T-helper 2 cell treated with Interferon-gamma antibody and Interleukin-4, amounts not matched to agents 5 μg/mL and 100 μg/mL, for 36 hours (primary cell): Measurements from ENCODE around the gene PSMB9.

Experiments used
- DNase-seq: peaks from one replicate; pipeline ENCODE4 v3.0.0; 2021; ENCODE audit warnings: low spot score
- H3K27ac Mint-ChIP-seq: one replicate; pipeline ENCODE4 v1.8.0; 2021; ENCODE audit warnings: mild to moderate bottlenecking, mixed read lengths
- H3K27me3 Mint-ChIP-seq: one replicate; pipeline ENCODE4 v1.8.0; 2021; ENCODE audit warnings: low read depth, mixed read lengths
- H3K36me3 Mint-ChIP-seq: one replicate; pipeline ENCODE4 v1.8.0; 2021; ENCODE audit warnings: low read depth, mixed read lengths
- H3K4me1 Mint-ChIP-seq: one replicate; pipeline ENCODE4 v1.8.0; 2021; ENCODE audit warnings: low read depth, mixed read lengths
- H3K4me3 Mint-ChIP-seq: one replicate; pipeline ENCODE4 v1.8.0; 2022; ENCODE audit warnings: mild to moderate bottlenecking, moderate library complexity, mixed read lengths
- H3K9me3 Mint-ChIP-seq: one replicate; pipeline ENCODE4 v1.8.0; 2021; ENCODE audit warnings: mixed read lengths

The PSMB9 gene

GRCh38 chr6:32886681-32887383 lies 32.8 kb downstream of the PSMB9 start:
- H3K36me3 Mint-ChIP-seq: no peaks in the 10 kb centered on the region
- H3K9me3 Mint-ChIP-seq: no peaks in the 10 kb centered on the region
- no peak for DNase-seq
- H3K27me3 Mint-ChIP-seq: peaks cover 2% of the 10 kb centered on the region
- no peak overlapping the region for H3K27ac Mint-ChIP-seq
- no peak overlapping the region for H3K4me3 Mint-ChIP-seq
- no peaks in the 10 kb centered on the region for H3K4me1 Mint-ChIP-seq

GRCh38 chr6:32887616-32888015 lies 33.6 kb downstream of the PSMB9 start:
- Mint-ChIP-seq H3K36me3 (no peaks in the 10 kb centered on the region), H3K9me3 (no peaks in the 10 kb centered on the region)

GRCh38 chr6:32888576-32888975 lies 34.6 kb downstream of the PSMB9 start:
- no peak overlapping the region for H3K27ac Mint-ChIP-seq
- no peaks in the 10 kb centered on the region for H3K9me3 Mint-ChIP-seq
- H3K27me3 Mint-ChIP-seq: peaks cover 2% of the 10 kb centered on the region
- H3K36me3 Mint-ChIP-seq: no peaks in the 10 kb centered on the region
- DNase-seq: no peak
- peaks cover 2% of the 10 kb centered on the region for H3K4me1 Mint-ChIP-seq
- H3K4me3 Mint-ChIP-seq: no peak overlapping the region

More at GRCh38 chr6:32887616-32888015, 33.6 kb downstream of the PSMB9 start:
- Mint-ChIP-seq H3K4me1 (no peaks in the 10 kb centered on the region), H3K4me3 (no peak overlapping the region), H3K27me3 (peaks cover 2% of the 10 kb centered on the region), H3K27ac (no peak overlapping the region)
- no peak for DNase-seq

- Mint-ChIP-seq H3K36me3 (peaks cover 1% of the 10 kb centered on the region), H3K27me3 (peaks cover 2% of the 10 kb centered on the region), H3K27ac (no peak overlapping the region), H3K9me3 (no peaks in the 10 kb centered on the region), H3K4me3 (no peak overlapping the region), H3K4me1 (peaks cover 5% of the 10 kb centered on the region)
- no peak for DNase-seq
Measured at GRCh38 chr6:32889533-32889932, 35.5 kb downstream of the PSMB9 start.

- Mint-ChIP-seq H3K27ac (no peak overlapping the region), H3K4me3 (no peak overlapping the region), H3K9me3 (no peaks in the 10 kb centered on the region), H3K36me3 (peaks cover 6% of the 10 kb centered on the region), H3K27me3 (peaks cover 2% of the 10 kb centered on the region), H3K4me1 (peaks cover 13% of the 10 kb centered on the region)
- DNase-seq: no peak
Measured at GRCh38 chr6:32890831-32891230, 36.8 kb downstream of the PSMB9 start.

- H3K36me3 Mint-ChIP-seq: peaks cover 18% of the 10 kb centered on the region
- H3K4me3 Mint-ChIP-seq: peak overlapping the region; percentile 99
- peaks cover 36% of the 10 kb centered on the region for H3K4me1 Mint-ChIP-seq
- H3K27me3 Mint-ChIP-seq: no peaks in the 10 kb centered on the region
- peak; percentile 94 for DNase-seq
- no peaks in the 10 kb centered on the region for H3K9me3 Mint-ChIP-seq
- H3K27ac Mint-ChIP-seq: peak overlapping the region; percentile 95
Measured at GRCh38 chr6:32894085-32895005, 40.4 kb downstream of the PSMB9 start.

- no peak for DNase-seq
- Mint-ChIP-seq H3K4me1 (peaks cover 36% of the 10 kb centered on the region), H3K36me3 (peaks cover 18% of the 10 kb centered on the region), H3K27ac (peak overlapping the region; percentile 95), H3K9me3 (no peaks in the 10 kb centered on the region), H3K27me3 (no peaks in the 10 kb centered on the region), H3K4me3 (peak overlapping the region; percentile 99)
Measured at GRCh38 chr6:32895006-32895345, 41.0 kb downstream of the PSMB9 start.

GRCh38 chr6:32903952-32904351 lies 50.0 kb downstream of the PSMB9 start:
- H3K27me3 Mint-ChIP-seq: peaks cover under 1% of the 10 kb centered on the region
- H3K4me3 Mint-ChIP-seq: no peak overlapping the region
- H3K36me3 Mint-ChIP-seq: peaks cover 10% of the 10 kb centered on the region
- H3K27ac Mint-ChIP-seq: no peak overlapping the region
- DNase-seq: no peak
- no peaks in the 10 kb centered on the region for H3K9me3 Mint-ChIP-seq
- no peaks in the 10 kb centered on the region for H3K4me1 Mint-ChIP-seq

- DNase-seq: no peak
- no peaks in the 10 kb centered on the region for H3K4me1 Mint-ChIP-seq
Measured at GRCh38 chr6:32905078-32905477, 51.1 kb downstream of the PSMB9 start.

GRCh38 chr6:32906539-32906938 lies 52.5 kb downstream of the PSMB9 start:
- Mint-ChIP-seq H3K4me1 (no peaks in the 10 kb centered on the region), H3K27ac (no peak overlapping the region), H3K36me3 (peaks cover 2% of the 10 kb centered on the region), H3K9me3 (no peaks in the 10 kb centered on the region), H3K4me3 (no peak overlapping the region), H3K27me3 (peaks cover 8% of the 10 kb centered on the region)
- no peak for DNase-seq

More at GRCh38 chr6:32905078-32905477, 51.1 kb downstream of the PSMB9 start:
- Mint-ChIP-seq H3K27ac (no peak overlapping the region), H3K9me3 (no peaks in the 10 kb centered on the region), H3K36me3 (peaks cover 10% of the 10 kb centered on the region), H3K4me3 (no peak overlapping the region), H3K27me3 (peaks cover 5% of the 10 kb centered on the region)

- Mint-ChIP-seq H3K4me1 (no peaks in the 10 kb centered on the region), H3K27ac (no peak overlapping the region), H3K9me3 (no peaks in the 10 kb centered on the region), H3K36me3 (no peaks in the 10 kb centered on the region), H3K4me3 (no peak overlapping the region), H3K27me3 (peaks cover 19% of the 10 kb centered on the region)
- DNase-seq: no peak
Measured at GRCh38 chr6:32908897-32909296, 54.9 kb downstream of the PSMB9 start.
